AG09309 (cell line): ENCODE data around the gene FBXO28.
"Not testable (repeated sequence)": the region's sequence is repeated elsewhere in the genome, so short reads cannot be mapped to it uniquely, and the experiment has no call there.

ENCODE experiments used
- DNase-seq: peaks from one replicate; pipeline ENCODE4 v3.0.0-alpha.2; 2010; ENCODE audit warnings: low read depth
- H3K4me3 ChIP-seq: 2 replicates; pipeline ENCODE4 v1.5.1; 2011; ENCODE audit warnings: mild to moderate bottlenecking, low read depth, low read length, moderate library complexity; ENCODE audit not compliant: control insufficient read depth
- TF ChIP-seq, protein P1 (sequence below): IDR thresholded peaks from 2 replicates; pipeline ENCODE4 v1.5.1; 2011; ENCODE audit warnings: mild to moderate bottlenecking, low read depth, low read length, inconsistent platforms; ENCODE audit not compliant: insufficient read depth, control insufficient read depth; ENCODE audit errors: missing control alignments

The FBXO28 gene

DNA sequence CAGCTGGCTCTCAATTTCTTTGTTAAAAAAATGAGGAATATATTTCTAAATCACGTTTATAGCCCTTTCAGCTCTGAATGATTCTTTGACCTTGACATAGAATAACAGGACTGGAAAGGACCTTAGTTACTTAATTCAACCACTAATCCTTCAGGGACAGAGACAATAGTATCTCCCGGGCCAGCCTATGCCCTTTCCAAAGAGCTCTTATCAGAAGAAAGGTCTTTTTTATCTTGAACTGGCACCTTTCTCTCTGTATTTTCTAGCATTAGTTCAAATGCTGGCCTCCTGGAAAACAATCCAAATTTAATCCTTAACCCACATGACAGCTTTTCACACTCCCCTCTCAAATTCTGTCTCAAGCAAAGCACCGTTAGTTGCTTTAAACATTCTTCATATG, 44.8 kb upstream of the FBXO28 start:
- DNase-seq = no peak
- no peak overlapping the region for H3K4me3 ChIP-seq
- TF ChIP-seq, protein P1, sequence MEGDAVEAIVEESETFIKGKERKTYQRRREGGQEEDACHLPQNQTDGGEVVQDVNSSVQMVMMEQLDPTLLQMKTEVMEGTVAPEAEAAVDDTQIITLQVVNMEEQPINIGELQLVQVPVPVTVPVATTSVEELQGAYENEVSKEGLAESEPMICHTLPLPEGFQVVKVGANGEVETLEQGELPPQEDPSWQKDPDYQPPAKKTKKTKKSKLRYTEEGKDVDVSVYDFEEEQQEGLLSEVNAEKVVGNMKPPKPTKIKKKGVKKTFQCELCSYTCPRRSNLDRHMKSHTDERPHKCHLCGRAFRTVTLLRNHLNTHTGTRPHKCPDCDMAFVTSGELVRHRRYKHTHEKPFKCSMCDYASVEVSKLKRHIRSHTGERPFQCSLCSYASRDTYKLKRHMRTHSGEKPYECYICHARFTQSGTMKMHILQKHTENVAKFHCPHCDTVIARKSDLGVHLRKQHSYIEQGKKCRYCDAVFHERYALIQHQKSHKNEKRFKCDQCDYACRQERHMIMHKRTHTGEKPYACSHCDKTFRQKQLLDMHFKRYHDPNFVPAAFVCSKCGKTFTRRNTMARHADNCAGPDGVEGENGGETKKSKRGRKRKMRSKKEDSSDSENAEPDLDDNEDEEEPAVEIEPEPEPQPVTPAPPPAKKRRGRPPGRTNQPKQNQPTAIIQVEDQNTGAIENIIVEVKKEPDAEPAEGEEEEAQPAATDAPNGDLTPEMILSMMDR = no peak

DNA sequence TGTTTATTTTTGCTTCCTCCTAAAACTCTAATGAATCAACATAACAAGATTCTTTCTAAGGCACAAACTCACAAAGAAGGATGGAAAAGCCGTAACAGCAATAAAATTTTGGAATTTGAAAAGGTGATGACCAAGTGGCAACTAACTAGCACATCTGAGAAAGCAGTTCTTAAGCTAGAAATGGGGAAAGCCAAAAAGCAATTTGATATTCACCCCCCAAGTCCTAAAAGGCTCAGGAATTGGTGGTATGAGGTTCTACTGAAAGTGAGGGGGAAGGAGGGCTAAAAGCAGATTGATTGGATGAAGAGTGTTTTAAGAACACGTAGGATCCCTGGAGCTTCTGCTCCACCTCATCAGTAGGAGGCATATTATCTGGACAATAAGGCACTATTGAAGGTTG, 43.4 kb upstream of the FBXO28 start:
- TF ChIP-seq, protein P1 = no peak
- no peak for DNase-seq
- H3K4me3 ChIP-seq = no peak overlapping the region

DNA sequence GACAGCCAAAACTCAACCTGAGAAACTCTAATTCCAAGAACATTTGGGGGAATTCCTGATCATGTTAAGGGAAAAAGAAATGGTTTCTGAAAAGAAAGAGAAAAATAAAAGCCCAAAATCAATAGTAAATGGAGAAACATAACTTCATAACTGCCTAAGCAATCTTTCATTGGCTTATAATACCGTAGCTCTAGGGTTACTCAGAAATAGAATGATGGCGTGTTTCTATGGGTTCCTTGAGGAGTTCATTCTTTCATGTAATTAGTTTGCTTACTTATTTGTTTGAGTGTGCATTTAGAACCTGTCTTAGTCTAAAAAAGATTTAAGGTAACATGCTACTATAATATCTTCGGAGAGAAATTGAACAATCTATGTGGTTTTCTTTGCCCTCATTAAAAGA, 37.5 kb upstream of the FBXO28 start:
- H3K4me3 ChIP-seq = no peak overlapping the region
- TF ChIP-seq, protein P1 = no peak
- no peak for DNase-seq

DNA sequence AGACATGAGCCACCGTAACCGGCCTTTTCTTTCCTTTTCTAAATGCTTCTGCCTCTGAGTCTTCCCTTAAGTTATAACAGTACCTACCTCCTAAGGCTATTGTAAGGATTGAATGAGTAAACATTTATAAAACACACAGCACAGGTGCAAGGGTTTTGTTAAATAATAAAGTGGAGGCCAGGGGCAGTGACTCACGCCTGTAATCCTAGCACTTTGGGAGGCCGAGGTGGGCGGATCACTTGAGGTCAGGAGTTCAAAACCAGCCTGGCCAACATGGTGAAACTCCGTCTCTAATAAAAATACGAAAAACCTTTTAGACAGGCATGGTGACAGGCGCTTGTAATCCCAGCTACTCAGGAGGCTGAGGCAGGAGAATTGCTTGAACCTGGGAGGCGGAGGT, 34.3 kb upstream of the FBXO28 start:
- H3K4me3 ChIP-seq, DNase-seq: not testable (repeated sequence)

DNA sequence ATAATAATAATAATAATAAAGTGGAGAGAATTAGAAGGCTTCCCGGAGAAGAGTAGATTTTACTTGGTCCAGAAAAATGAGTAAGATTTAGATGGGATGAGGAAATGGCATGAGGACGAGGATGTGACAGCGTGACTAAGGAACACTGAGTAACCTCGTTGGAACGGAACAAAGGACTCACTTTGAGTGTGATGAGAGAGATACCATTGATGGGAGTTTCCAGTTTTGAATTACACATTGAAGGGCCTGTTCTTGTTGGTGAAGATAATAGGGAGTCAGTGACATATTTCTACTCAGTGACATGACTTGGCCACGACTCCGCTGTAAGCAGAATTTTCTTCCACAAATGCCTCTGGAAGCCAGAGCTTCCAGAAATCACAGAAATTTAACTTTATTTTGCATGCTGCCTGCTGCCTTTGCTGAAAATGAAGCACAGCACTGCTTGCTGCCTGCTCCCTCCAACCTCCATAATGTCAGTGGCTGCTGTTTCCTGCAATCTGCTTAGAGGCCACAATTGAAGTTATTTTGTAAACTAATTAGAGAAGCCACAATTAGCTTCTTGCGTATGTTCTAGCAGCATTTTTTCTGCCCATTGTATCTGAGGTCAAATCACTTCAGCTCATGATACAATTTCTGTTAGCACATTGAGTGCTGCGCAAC, 33.7 kb upstream of the FBXO28 start:
- no peak for DNase-seq
- no peak overlapping the region for H3K4me3 ChIP-seq
- TF ChIP-seq, protein P1 = no peak

DNA sequence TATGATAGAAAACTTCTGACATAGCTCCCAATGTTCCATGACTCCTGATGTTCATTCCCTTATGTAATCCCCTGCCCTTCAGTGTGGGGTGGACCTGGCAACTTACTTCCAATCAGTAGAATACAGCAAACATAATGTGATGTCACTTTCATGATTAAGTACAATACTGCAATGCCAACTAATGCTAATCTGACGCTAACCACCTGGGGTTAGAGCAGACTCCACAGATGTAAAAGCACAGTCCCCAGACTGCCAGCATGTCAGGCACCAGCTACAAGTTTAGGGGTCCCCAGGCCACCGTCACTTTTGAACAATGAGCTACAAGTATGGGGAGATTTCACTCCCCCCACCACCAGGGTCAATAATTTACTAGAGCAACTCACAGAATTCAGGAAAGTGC, 32.3 kb upstream of the FBXO28 start:
- no peak for DNase-seq
- H3K4me3 ChIP-seq = no peak overlapping the region
- TF ChIP-seq, protein P1 = no peak

DNA sequence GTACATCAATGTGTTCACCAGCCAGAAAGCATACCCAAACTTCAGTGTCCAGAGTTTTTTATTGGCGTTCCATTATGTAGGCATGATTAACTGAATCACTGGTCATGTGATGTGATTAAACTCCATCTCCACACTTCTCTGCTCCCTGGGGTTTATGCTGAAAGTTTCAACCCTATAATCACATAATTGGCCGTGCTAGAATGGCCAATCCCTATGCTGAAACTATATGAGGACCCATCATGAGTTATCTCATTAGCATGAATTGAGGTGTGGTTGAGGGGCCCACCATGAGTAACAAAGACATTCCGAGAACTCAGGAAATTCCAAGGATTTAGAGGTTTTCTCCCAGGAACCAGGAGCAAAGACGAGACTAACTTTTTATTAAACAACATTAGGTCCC, 31.8 kb upstream of the FBXO28 start:
- no peak overlapping the region for H3K4me3 ChIP-seq
- TF ChIP-seq, protein P1 = no peak
- DNase-seq = peak; percentile 17
